ENCODE data around the gene MRPS27.

Gene MRPS27

GRCh38 chr5:72358925-72359324, 38.9 kb upstream of the MRPS27 start:
- peaks cover 32% of the 10 kb centered on the region for H3K36me3 ChIP-seq (ENCODE audit: low read depth)
- no peaks in the 10 kb centered on the region for H3K27me3 ChIP-seq (ENCODE audit: insufficient read depth, poor library complexity, severe bottlenecking)
- peaks cover 16% of the 10 kb centered on the region for H3K4me1 ChIP-seq (ENCODE audit: insufficient read depth, poor library complexity, severe bottlenecking)
- no peaks in the 10 kb centered on the region for H3K9me3 ChIP-seq (ENCODE audit: severe bottlenecking)
- no peak overlapping the region for H3K4me3 ChIP-seq (ENCODE audit: severe bottlenecking)
- TF ChIP-seq CTCF (IDR thresholded peaks at IDR 0.05; ENCODE audit: poor library complexity, severe bottlenecking), result no peak
- ATAC-seq (ENCODE audit: low read depth), result no peak
- no peak overlapping the region for H3K27ac ChIP-seq (ENCODE audit: poor library complexity, severe bottlenecking)
- no peak for DNase-seq (ENCODE audit: low spot score)

- Histone ChIP-seq H3K27ac (ENCODE audit: poor library complexity, severe bottlenecking) (no peak overlapping the region), H3K36me3 (ENCODE audit: low read depth) (peaks cover 10% of the 10 kb centered on the region), H3K27me3 (ENCODE audit: insufficient read depth, poor library complexity, severe bottlenecking) (no peaks in the 10 kb centered on the region), H3K4me1 (ENCODE audit: insufficient read depth, poor library complexity, severe bottlenecking) (no peaks in the 10 kb centered on the region), H3K9me3 (ENCODE audit: severe bottlenecking) (no peaks in the 10 kb centered on the region), H3K4me3 (ENCODE audit: severe bottlenecking) (no peak overlapping the region)
- ATAC-seq (ENCODE audit: low read depth) (no peak), DNase-seq (ENCODE audit: low spot score) (no peak)
- no peak for TF ChIP-seq CTCF (IDR thresholded peaks at IDR 0.05; ENCODE audit: poor library complexity, severe bottlenecking)
Observed at GRCh38 chr5:72356361-72356760, 36.3 kb upstream of the MRPS27 start.

- no peak overlapping the region for H3K27ac ChIP-seq (ENCODE audit: poor library complexity, severe bottlenecking)
- ATAC-seq (ENCODE audit: low read depth) (peak; percentile 90), DNase-seq (ENCODE audit: low spot score) (no peak)
- peaks cover 8% of the 10 kb centered on the region; the same call in 1 of the 2 replicates for H3K36me3 ChIP-seq (ENCODE audit: low read depth)
- no peaks in the 10 kb centered on the region for H3K9me3 ChIP-seq (ENCODE audit: severe bottlenecking)
- no peak overlapping the region for H3K4me3 ChIP-seq (ENCODE audit: severe bottlenecking)
- H3K27me3 ChIP-seq (ENCODE audit: insufficient read depth, poor library complexity, severe bottlenecking), result no peaks in the 10 kb centered on the region
- TF ChIP-seq CTCF (IDR thresholded peaks at IDR 0.05; ENCODE audit: poor library complexity, severe bottlenecking), result peak; percentile 84
- no peaks in the 10 kb centered on the region for H3K4me1 ChIP-seq (ENCODE audit: insufficient read depth, poor library complexity, severe bottlenecking)
Observed at GRCh38 chr5:72355706-72356299, 35.8 kb upstream of the MRPS27 start.

- ATAC-seq (ENCODE audit: low read depth) (no peak), DNase-seq (ENCODE audit: low spot score) (no peak)
- H3K4me1 ChIP-seq (ENCODE audit: insufficient read depth, poor library complexity, severe bottlenecking), result peaks cover 8% of the 10 kb centered on the region
- H3K4me3 ChIP-seq (ENCODE audit: severe bottlenecking), result no peak overlapping the region
- no peaks in the 10 kb centered on the region for H3K27me3 ChIP-seq (ENCODE audit: insufficient read depth, poor library complexity, severe bottlenecking)
- H3K9me3 ChIP-seq (ENCODE audit: severe bottlenecking), result no peaks in the 10 kb centered on the region
- H3K27ac ChIP-seq (ENCODE audit: poor library complexity, severe bottlenecking), result no peak overlapping the region
- no peaks in the 10 kb centered on the region; the same call in none of the 2 replicates for H3K36me3 ChIP-seq (ENCODE audit: low read depth)
- no peak for TF ChIP-seq CTCF (IDR thresholded peaks at IDR 0.05; ENCODE audit: poor library complexity, severe bottlenecking)
Observed at GRCh38 chr5:72353046-72353445, 33.0 kb upstream of the MRPS27 start.

GRCh38 chr5:72352616-72353015, 32.6 kb upstream of the MRPS27 start:
- Histone ChIP-seq H3K9me3 (ENCODE audit: severe bottlenecking) (no peaks in the 10 kb centered on the region), H3K4me3 (ENCODE audit: severe bottlenecking) (no peak overlapping the region), H3K27ac (ENCODE audit: poor library complexity, severe bottlenecking) (no peak overlapping the region), H3K36me3 (ENCODE audit: low read depth) (no peaks in the 10 kb centered on the region; the same call in none of the 2 replicates), H3K27me3 (ENCODE audit: insufficient read depth, poor library complexity, severe bottlenecking) (no peaks in the 10 kb centered on the region), H3K4me1 (ENCODE audit: insufficient read depth, poor library complexity, severe bottlenecking) (peaks cover 10% of the 10 kb centered on the region)
- no peak for TF ChIP-seq CTCF (IDR thresholded peaks at IDR 0.05; ENCODE audit: poor library complexity, severe bottlenecking)
- DNase-seq (ENCODE audit: low spot score) (no peak), ATAC-seq (ENCODE audit: low read depth) (no peak)
